Stimulated activated CD4-positive, alpha-beta T cell treated with anti-CD3 and anti-CD28 coated beads, Interleukin-1b, Interleukin-23, amount 100 ng/mL, for 4 hours (primary cell): Measurements from ENCODE around the gene S100A13.
"Not testable (repeated sequence)": the region's sequence is repeated elsewhere in the genome, so short reads cannot be mapped to it uniquely, and the experiment has no call there.

Experiments used
- DNase-seq, 2 donors: peaks; one replicate each; pipeline ENCODE4 v3.0.0-alpha.2; 2020; ENCODE audit warnings: low read depth in 2 of 2

Gene S100A13

GRCh38 chr1:153648000-153648643 lies 20.8 kb upstream of the S100A13 start:
- DNase-seq, result no peak

- no peak for DNase-seq
Observed at GRCh38 chr1:153647346-153647714, 20.0 kb upstream of the S100A13 start.

- DNase-seq, result no peak
Observed at GRCh38 chr1:153646672-153647345, 19.5 kb upstream of the S100A13 start.

- no peak for DNase-seq
Observed at GRCh38 chr1:153643816-153644215, 16.5 kb upstream of the S100A13 start.

- no peak for DNase-seq
Observed at GRCh38 chr1:153643100-153643499, 15.8 kb upstream of the S100A13 start.

- no peak for DNase-seq
Observed at GRCh38 chr1:153642161-153642560, 14.9 kb upstream of the S100A13 start.

- DNase-seq, result no peak
Observed at GRCh38 chr1:153640861-153641260, 13.6 kb upstream of the S100A13 start.

- DNase-seq, result not testable (repeated sequence)
Observed at GRCh38 chr1:153640213-153640612, 12.9 kb upstream of the S100A13 start.

GRCh38 chr1:153639280-153639679 lies 12.0 kb upstream of the S100A13 start:
- DNase-seq, result no peak

- DNase-seq, result no peak
Observed at GRCh38 chr1:153638261-153638660, 11.0 kb upstream of the S100A13 start.

- no peak for DNase-seq
Observed at GRCh38 chr1:153636312-153636711, 9.0 kb upstream of the S100A13 start.

- DNase-seq, result no peak
Observed at GRCh38 chr1:153635872-153636271, 8.6 kb upstream of the S100A13 start.

GRCh38 chr1:153633754-153634665 lies 6.7 kb upstream of the S100A13 start, which contains the start of gene CHTOP:
Gene CHTOP (plus strand): TSS chr1:153634066. CDS start chr1:153636589, 2,523 bp downstream.
- DNase-seq, result peak; percentile 94 to 96

- no peak for DNase-seq
Observed at GRCh38 chr1:153633161-153633753, 6.0 kb upstream of the S100A13 start.

GRCh38 chr1:153631047-153632022 lies 4.0 kb upstream of the S100A13 start:
- no peak for DNase-seq

- DNase-seq, result no peak
Observed at GRCh38 chr1:153630384-153630783, 3.1 kb upstream of the S100A13 start.

GRCh38 chr1:153629971-153630370 lies 2.7 kb upstream of the S100A13 start:
- DNase-seq, result no peak

GRCh38 chr1:153629343-153629665 lies 2.0 kb upstream of the S100A13 start:
- DNase-seq, result no peak

GRCh38 chr1:153628638-153629342 lies 1.5 kb upstream of the S100A13 start:
- no peak for DNase-seq
